Activated CD8-positive, alpha-beta T cell treated with anti-CD3 and anti-CD28 coated beads for 36 hours (primary cell): ENCODE results near the gene ZNF506. TPM values are rescaled to one million over a fixed set of nuclear protein-coding genes. Genes with fewer than 3 reads are reported as not detected.

Experiments
- ATAC-seq: fragments of 200-7000 bp; cut with Tn5 transposase; one replicate; pipeline ENCODE4 v1.10.0; 2021; ENCODE audit warnings: mild to moderate bottlenecking, moderate library complexity
- CTCF ChIA-PET: fragments of 350-600 bp; sonication (Branson Sonifier 250); formaldehyde crosslinking; loops from one replicate; lab custom pipeline; 2021; ENCODE audit warnings: antibody characterized with exemption; lab: Charles Lee
- POLR2A ChIA-PET: fragments of 350-600 bp; sonication (Branson Sonifier 250); formaldehyde crosslinking; loops from one replicate; lab custom pipeline; 2021; ENCODE audit warnings: antibody characterized with exemption; lab: Charles Lee
- DNase-seq: peaks from one replicate; pipeline ENCODE4 v3.0.0-alpha.2; 2020
- H3K27ac Mint-ChIP-seq: one replicate; pipeline ENCODE4 v1.8.0; 2021; ENCODE audit warnings: mild to moderate bottlenecking, mixed read lengths
- H3K27me3 Mint-ChIP-seq: one replicate; pipeline ENCODE4 v1.8.0; 2021; ENCODE audit warnings: mixed read lengths
- H3K36me3 Mint-ChIP-seq: one replicate; pipeline ENCODE4 v1.8.0; 2021; ENCODE audit warnings: low read depth, mixed read lengths
- H3K4me1 Mint-ChIP-seq: one replicate; pipeline ENCODE4 v1.8.0; 2021; ENCODE audit warnings: low read depth, mixed read lengths
- H3K4me3 Mint-ChIP-seq: one replicate; pipeline ENCODE4 v1.8.0; 2021; ENCODE audit warnings: mild to moderate bottlenecking, moderate library complexity, mixed read lengths
- H3K9me3 Mint-ChIP-seq: one replicate; pipeline ENCODE4 v1.8.0; 2021; ENCODE audit warnings: mixed read lengths
- CTCF ChIP-seq: fragments of 200-600 bp; IDR thresholded peaks from one replicate; pipeline ENCODE4 v1.8.0; 2022; ENCODE audit warnings: antibody characterized with exemption, mild to moderate bottlenecking
- intact Hi-C: fragments of 100-400 bp; cut with micrococcal nuclease; formaldehyde crosslinking; loops from one replicate; pipeline ENCODE4 v1.10.0; 2022
- total RNA-seq, 2 experiments: library from RNA; stranded (reverse); gene quantifications; one replicate each; pipeline ENCODE4 v1.2.3, GENCODE V29; 2021

The ZNF506 gene
- total RNA-seq, 2 experiments from 2014 or later = 45.5 to 48.7 TPM

- ChIA-PET POLR2A (interaction anchor here (1.1 kb wide), 1 partner anchor 21 kb away, joined by 5 read pairs; no protein-coding TSS in a partner anchor), CTCF (no interaction called here)
- intact Hi-C loops = no loop called here
- no peak for DNase-seq
- H3K27me3 Mint-ChIP-seq = no peaks in the 10 kb centered on the region
- no peak for TF ChIP-seq CTCF
- no peaks in the 10 kb centered on the region for H3K4me1 Mint-ChIP-seq
- no peak for ATAC-seq
- no peaks in the 10 kb centered on the region for H3K9me3 Mint-ChIP-seq
- H3K36me3 Mint-ChIP-seq = no peaks in the 10 kb centered on the region
- no peak overlapping the region for H3K4me3 Mint-ChIP-seq
- no peak overlapping the region for H3K27ac Mint-ChIP-seq
These were observed 69.7 kb downstream of the ZNF506 start for GRCh38 chr19:19751846-19752245.

- TF ChIP-seq CTCF = no peak
- no peaks in the 10 kb centered on the region for H3K4me1 Mint-ChIP-seq
- intact Hi-C loops = no loop called here
- ChIA-PET CTCF (interaction anchor here (1.0 kb wide), 1 partner anchor 196 kb away, joined by 3 read pairs; no protein-coding TSS in a partner anchor), POLR2A (interaction anchor here (0.6 to 1.1 kb wide), 2 partner anchors 15 to 21 kb away, joined by 4 to 5 read pairs; no protein-coding TSS in a partner anchor)
- H3K4me3 Mint-ChIP-seq = no peak overlapping the region
- no peaks in the 10 kb centered on the region for H3K27me3 Mint-ChIP-seq
- H3K27ac Mint-ChIP-seq = no peak overlapping the region
- H3K9me3 Mint-ChIP-seq = no peaks in the 10 kb centered on the region
- DNase-seq (no peak), ATAC-seq (no peak)
- H3K36me3 Mint-ChIP-seq = no peaks in the 10 kb centered on the region
These were observed 70.4 kb downstream of the ZNF506 start for GRCh38 chr19:19750842-19751790.

- Mint-ChIP-seq H3K4me1 (no peaks in the 10 kb centered on the region), H3K36me3 (no peaks in the 10 kb centered on the region), H3K9me3 (no peaks in the 10 kb centered on the region), H3K4me3 (no peak overlapping the region), H3K27me3 (no peaks in the 10 kb centered on the region), H3K27ac (no peak overlapping the region)
- ATAC-seq (no peak), DNase-seq (no peak)
- CTCF ChIA-PET = interaction anchor here (1.0 kb wide), 1 partner anchor 195 kb away, joined by 3 read pairs; no protein-coding TSS in a partner anchor
- POLR2A ChIA-PET = interaction anchor here (0.6 kb wide), 1 partner anchor 14 kb away, joined by 4 read pairs; no protein-coding TSS in a partner anchor
- TF ChIP-seq CTCF = no peak
- intact Hi-C loops = no loop called here
These were observed 71.4 kb downstream of the ZNF506 start for GRCh38 chr19:19749908-19750841.

- H3K36me3 Mint-ChIP-seq = no peaks in the 10 kb centered on the region
- POLR2A ChIA-PET = no interaction called here
- no peaks in the 10 kb centered on the region for H3K9me3 Mint-ChIP-seq
- TF ChIP-seq CTCF = no peak
- H3K4me1 Mint-ChIP-seq = no peaks in the 10 kb centered on the region
- no peak overlapping the region for H3K4me3 Mint-ChIP-seq
- no peaks in the 10 kb centered on the region for H3K27me3 Mint-ChIP-seq
- DNase-seq = no peak
- H3K27ac Mint-ChIP-seq = no peak overlapping the region
- ATAC-seq = no peak
- intact Hi-C loops = no loop called here
- CTCF ChIA-PET = no interaction called here
These were observed 72.2 kb downstream of the ZNF506 start for GRCh38 chr19:19749117-19749907.
